ENCODE measurements around the gene RALY. TPM values are rescaled to one million over a fixed set of nuclear protein-coding genes. Genes with fewer than 3 reads are reported as not detected.

RALY gene
- total RNA-seq, 1 experiment from 2014 or later: 119 TPM

- TF ChIP-seq, protein P1, sequence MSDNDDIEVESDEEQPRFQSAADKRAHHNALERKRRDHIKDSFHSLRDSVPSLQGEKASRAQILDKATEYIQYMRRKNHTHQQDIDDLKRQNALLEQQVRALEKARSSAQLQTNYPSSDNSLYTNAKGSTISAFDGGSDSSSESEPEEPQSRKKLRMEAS (IDR thresholded peaks at IDR 0.05): no peak
- no peak for TF ChIP-seq EZH2phosphoT487 (IDR thresholded peaks at IDR 0.05; ENCODE audit: borderline replicate concordance)
- no peak for TF ChIP-seq EZH2 (IDR thresholded peaks at IDR 0.05)
- TF ChIP-seq ZFX (IDR thresholded peaks at IDR 0.05): no peak
- no peak for TF ChIP-seq RAD21 (IDR thresholded peaks at IDR 0.05; ENCODE audit: low read depth)
- TF ChIP-seq YY1 (IDR thresholded peaks at IDR 0.05; ENCODE audit: extremely low read depth, insufficient replicate concordance, low read depth, low read length): no peak
- TF ChIP-seq FOSL1 (IDR thresholded peaks at IDR 0.05; ENCODE audit: low read depth): no peak
- no peak for TF ChIP-seq ELF1 (IDR thresholded peaks at IDR 0.05; ENCODE audit: borderline replicate concordance, low read depth)
These were observed 45.2 kb upstream of the RALY start (continued) for GRCh38 chr20:33948480-33948879.

GRCh38 chr20:33951171-33951570 lies 42.5 kb upstream of the RALY start:
- H3K9ac ChIP-seq (ENCODE audit: low read length): no peak overlapping the region
- no peak overlapping the region for H3K4me3 ChIP-seq (replicated peaks in 1 of 2; ENCODE audit: low read depth in 1 of 2, low read length in 2 of 2)
- no TSS peak for BruUV-seq (replicated peaks)
- H3K4me1 ChIP-seq (ENCODE audit: control insufficient read depth in 1 of 2, insufficient read depth in 2 of 2, low read length in 2 of 2): no peaks in the 10 kb centered on the region
- ChIA-PET CTCF (no interaction called here), POLR2A (no interaction called here), RAD21 (ENCODE audit: low non-redundant PET in 1 of 2, low total read pairs in 2 of 2, uncharacterized antibody in 2 of 2, unreplicated experiment in 2 of 2) (no interaction called here)
- H3K9me2 ChIP-seq (ENCODE audit: insufficient read depth): no peaks in the 10 kb centered on the region
- no peak for TF ChIP-seq ZFX (IDR thresholded peaks at IDR 0.05)
- no peak for TF ChIP-seq JUND (IDR thresholded peaks at IDR 0.05)
- TF ChIP-seq ELF1 (IDR thresholded peaks at IDR 0.05; ENCODE audit: borderline replicate concordance, low read depth): no peak
- TF ChIP-seq SRF (IDR thresholded peaks at IDR 0.05; ENCODE audit: low read depth): no peak
- TF ChIP-seq YY1 (IDR thresholded peaks at IDR 0.05; ENCODE audit: extremely low read depth, insufficient replicate concordance, low read depth, low read length): no peak
- TF ChIP-seq, protein P2, sequence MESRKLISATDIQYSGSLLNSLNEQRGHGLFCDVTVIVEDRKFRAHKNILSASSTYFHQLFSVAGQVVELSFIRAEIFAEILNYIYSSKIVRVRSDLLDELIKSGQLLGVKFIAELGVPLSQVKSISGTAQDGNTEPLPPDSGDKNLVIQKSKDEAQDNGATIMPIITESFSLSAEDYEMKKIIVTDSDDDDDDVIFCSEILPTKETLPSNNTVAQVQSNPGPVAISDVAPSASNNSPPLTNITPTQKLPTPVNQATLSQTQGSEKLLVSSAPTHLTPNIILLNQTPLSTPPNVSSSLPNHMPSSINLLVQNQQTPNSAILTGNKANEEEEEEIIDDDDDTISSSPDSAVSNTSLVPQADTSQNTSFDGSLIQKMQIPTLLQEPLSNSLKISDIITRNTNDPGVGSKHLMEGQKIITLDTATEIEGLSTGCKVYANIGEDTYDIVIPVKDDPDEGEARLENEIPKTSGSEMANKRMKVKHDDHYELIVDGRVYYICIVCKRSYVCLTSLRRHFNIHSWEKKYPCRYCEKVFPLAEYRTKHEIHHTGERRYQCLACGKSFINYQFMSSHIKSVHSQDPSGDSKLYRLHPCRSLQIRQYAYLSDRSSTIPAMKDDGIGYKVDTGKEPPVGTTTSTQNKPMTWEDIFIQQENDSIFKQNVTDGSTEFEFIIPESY (IDR thresholded peaks at IDR 0.05; ENCODE audit: extremely low read depth, insufficient replicate concordance, low read length): no peak
- no peak for TF ChIP-seq POLR2A (IDR thresholded peaks at IDR 0.05; ENCODE audit: borderline replicate concordance, extremely low read depth, insufficient read depth, insufficient read length)
- no peak for TF ChIP-seq EZH2phosphoT487 (IDR thresholded peaks at IDR 0.05; ENCODE audit: borderline replicate concordance)
- TF ChIP-seq FOSL1 (IDR thresholded peaks at IDR 0.05; ENCODE audit: low read depth): no peak
- TF ChIP-seq SIN3A (IDR thresholded peaks at IDR 0.05; ENCODE audit: low read depth): no peak
- no peaks in the 10 kb centered on the region for H3K79me2 ChIP-seq (ENCODE audit: insufficient read depth, low read length)
- H3K36me3 ChIP-seq (ENCODE audit: control insufficient read depth in 1 of 2, insufficient read depth in 2 of 2, low read length in 2 of 2): no peaks in the 10 kb centered on the region
- no peaks in the 10 kb centered on the region for H3K27me3 ChIP-seq (ENCODE audit: insufficient read depth, low read length)
- no peak overlapping the region for H3K4me2 ChIP-seq (ENCODE audit: low read length)
- ATAC-seq (no peak), DNase-seq (ENCODE audit: low read depth, low spot score) (no peak)
- no peak overlapping the region for H2AFZ ChIP-seq (ENCODE audit: low read depth, low read length, poor library complexity, severe bottlenecking)
- H4K20me1 ChIP-seq (ENCODE audit: insufficient read depth): no peaks in the 10 kb centered on the region
- intact Hi-C loops (cut with micrococcal nuclease): no loop called here
- H3K27ac ChIP-seq (ENCODE audit: low read depth, low read length): no peak overlapping the region
- peaks cover 13 to 27% of the 10 kb centered on the region in 2 experiments; a peak in 2 of 4 replicates for H3K9me3 ChIP-seq (ENCODE audit: control insufficient read depth in 1 of 2, insufficient read depth in 1 of 2, low read depth in 1 of 2, low read length in 2 of 2)

Measured in HCT116 (cell line).